ENCODE data around the gene PDE4B. TPM values are rescaled to one million over a fixed set of nuclear protein-coding genes. Genes with fewer than 3 reads are reported as not detected.

The PDE4B gene
- total and polyA plus RNA-seq, 7 donors, result 4.1 to 191 (median 16.3) TPM

GRCh38 chr1:66312271-66312990 is 519.7 kb downstream of the PDE4B start:
- Histone ChIP-seq H3K27me3 (ENCODE audit: insufficient read depth in 3 of 3, low read length in 2 of 3) (no peaks in the 10 kb centered on the region), H3K4me3 (peak overlapping the region; percentile 8), H3K27ac (peak overlapping the region; percentile 80), H3K4me1 (peaks cover 22% of the 10 kb centered on the region), H3K36me3 (ENCODE audit: insufficient read depth in 1 of 2, low read depth in 1 of 2) (no peaks in the 10 kb centered on the region), H3K9me3 (no peaks in the 10 kb centered on the region)
- TF ChIP-seq CTCF (IDR thresholded peaks at IDR 0.05), result no peak
- ATAC-seq (peak in 2 of 4 donors; percentile 16 to 42), DNase-seq (no peak)
- 25 to 60% (median 25%) methylated on average over 4 of the region's 4 CpGs for WGBS, 3 donors
- intact Hi-C loops (cut with DNase I), result no loop called here

GRCh38 chr1:66313429-66313828 is 520.7 kb downstream of the PDE4B start:
- Histone ChIP-seq H3K4me1 (peaks cover 21% of the 10 kb centered on the region), H3K27me3 (ENCODE audit: insufficient read depth in 3 of 3, low read length in 2 of 3) (no peaks in the 10 kb centered on the region), H3K27ac (no peak overlapping the region), H3K36me3 (ENCODE audit: insufficient read depth in 1 of 2, low read depth in 1 of 2) (no peaks in the 10 kb centered on the region), H3K4me3 (no peak overlapping the region), H3K9me3 (no peaks in the 10 kb centered on the region)
- no peak for TF ChIP-seq CTCF (IDR thresholded peaks at IDR 0.05)
- DNase-seq (no peak), ATAC-seq (no peak)
- intact Hi-C loops (cut with DNase I), result no loop called here

GRCh38 chr1:66315671-66316070 is 523.0 kb downstream of the PDE4B start:
- ATAC-seq, result no peak
- 75 to 88% (median 82%) methylated on average over 4 of the region's 4 CpGs for WGBS, 3 donors
- H3K27me3 ChIP-seq (ENCODE audit: insufficient read depth in 3 of 3, low read length in 2 of 3), result no peaks in the 10 kb centered on the region

GRCh38 chr1:66316464-66317247 is 524.0 kb downstream of the PDE4B start:
- Histone ChIP-seq H3K36me3 (ENCODE audit: insufficient read depth in 1 of 2, low read depth in 1 of 2) (no peaks in the 10 kb centered on the region), H3K9me3 (no peaks in the 10 kb centered on the region), H3K27me3 (ENCODE audit: insufficient read depth in 3 of 3, low read length in 2 of 3) (no peaks in the 10 kb centered on the region), H3K4me1 (peaks cover 4% of the 10 kb centered on the region), H3K4me3 (no peak overlapping the region), H3K27ac (peak overlapping the region; percentile 50)
- DNase-seq (no peak), ATAC-seq (peak in 1 of 4 donors; percentile 51)
- intact Hi-C loops (cut with DNase I), result no loop called here
- WGBS, 3 donors, result 36 to 50% (median 42%) methylated on average over 3 of the region's 3 CpGs
- TF ChIP-seq CTCF (IDR thresholded peaks at IDR 0.05), result no peak

More at GRCh38 chr1:66315671-66316070, 523.0 kb downstream of the PDE4B start:
- intact Hi-C loops (cut with DNase I), result no loop called here
- no peak for DNase-seq
- Histone ChIP-seq H3K4me3 (no peak overlapping the region), H3K36me3 (ENCODE audit: insufficient read depth in 1 of 2, low read depth in 1 of 2) (no peaks in the 10 kb centered on the region), H3K4me1 (peaks cover 11% of the 10 kb centered on the region), H3K9me3 (no peaks in the 10 kb centered on the region), H3K27ac (no peak overlapping the region)
- no peak for TF ChIP-seq CTCF (IDR thresholded peaks at IDR 0.05)

Data from psoas muscle (tissue), 8 donors.